Epithelial cell of proximal tubule (primary cell): ENCODE data around the gene NR2F1. TPM values are rescaled to one million over a fixed set of nuclear protein-coding genes. Genes with fewer than 3 reads are reported as not detected.

ENCODE experiments used
- DNase-seq: peaks from one replicate; pipeline ENCODE4 v3.0.0-alpha.2; 2011; ENCODE audit warnings: low read depth
- H3K4me3 ChIP-seq: 2 replicates; pipeline ENCODE4 v1.5.1; 2011; ENCODE audit warnings: low read depth, mild to moderate bottlenecking, low read length
- CTCF ChIP-seq: conservative IDR thresholded peaks from 2 replicates; pipeline ENCODE4 v1.5.1; 2012; ENCODE audit warnings: low read depth, mild to moderate bottlenecking, low read length
- total RNA-seq: library from RNA; depleted of rRNA; stranded (reverse); fragments of >200 nt; gene quantifications from 2 replicates; pipeline ENCODE4 v1.2.3, GENCODE V29; 2015

NR2F1 gene
- total RNA-seq, 1 donor from 2014 or later: 14.8 TPM

- no peak overlapping the region for H3K4me3 ChIP-seq
- DNase-seq: no peak
- no peak for TF ChIP-seq CTCF
These were observed 27.7 kb downstream of the NR2F1 start for GRCh38 chr5:93610581-93611272.

GRCh38 chr5:93611273-93611975, 28.4 kb downstream of the NR2F1 start:
- no peak for TF ChIP-seq CTCF
- DNase-seq: no peak
- peak overlapping the region; percentile 41 for H3K4me3 ChIP-seq

- TF ChIP-seq CTCF: no peak
- H3K4me3 ChIP-seq: peak overlapping the region; percentile 41
- DNase-seq: no peak
These were observed 29.2 kb downstream of the NR2F1 start for GRCh38 chr5:93611976-93612854.

- TF ChIP-seq CTCF: no peak
- peak overlapping the region; percentile 3 for H3K4me3 ChIP-seq
- no peak for DNase-seq
These were observed 29.8 kb downstream of the NR2F1 start for GRCh38 chr5:93612855-93613243.

- no peak for TF ChIP-seq CTCF
- no peak for DNase-seq
- H3K4me3 ChIP-seq: no peak overlapping the region
These were observed 33.6 kb downstream of the NR2F1 start for GRCh38 chr5:93616538-93617174.

GRCh38 chr5:93620487-93621326, 37.7 kb downstream of the NR2F1 start:
- DNase-seq: no peak
- H3K4me3 ChIP-seq: peak overlapping the region; percentile 75
- TF ChIP-seq CTCF: peak; percentile 14
